Heart left ventricle (tissue), 16 donors: ENCODE measurements around the gene RBBP6. TPM values are rescaled to one million over a fixed set of nuclear protein-coding genes. Genes with fewer than 3 reads are reported as not detected.

Experiments used
- ATAC-seq, 4 donors: fragments of 200-7000 bp; cut with Tn5 transposase; one replicate each; pipeline ENCODE4 v1.9.1; 2020 to 2022; ENCODE audit warnings: moderate library complexity in 4 of 4, mild to moderate bottlenecking in 3 of 4, moderate number of reproducible peaks in 1 of 4
- DNase-seq, 5 donors: peaks; one replicate each; pipeline ENCODE4 v3.0.0-alpha.2; 2020
- H3K27ac ChIP-seq, 12 donors: fragments of 200-600 bp; sonication (generic) in 4 of 12; one replicate each; pipeline versions ENCODE4 v1.5.0 to v1.8.0; 2016 to 2022; ENCODE audit warnings: mild to moderate bottlenecking in 2 of 12
- H3K27me3 ChIP-seq, 9 donors: fragments of 200-600 bp; sonication (generic) in 2 of 9; one replicate each; pipeline versions ENCODE4 v1.5.1 to v1.8.0; 2016 to 2022; ENCODE audit warnings: mild to moderate bottlenecking in 3 of 9
- H3K36me3 ChIP-seq, 9 donors: fragments of 200-600 bp; sonication (generic) in 2 of 9; one replicate each; pipeline versions ENCODE4 v1.5.0 to v1.8.0; 2018 to 2022; ENCODE audit warnings: mild to moderate bottlenecking in 2 of 9
- H3K4me1 ChIP-seq, 12 donors: fragments of 200-600 bp; sonication (generic) in 4 of 12; one replicate each; pipeline versions ENCODE4 v1.5.0 to v1.8.0; 2016 to 2022; ENCODE audit warnings: mild to moderate bottlenecking in 3 of 12
- H3K4me3 ChIP-seq, 12 donors: fragments of 200-600 bp; sonication (generic) in 4 of 12; one replicate each; pipeline versions ENCODE4 v1.5.0 to v1.8.0; 2017 to 2022; ENCODE audit warnings: mild to moderate bottlenecking in 9 of 12, moderate library complexity in 4 of 12
- H3K9me3 ChIP-seq, 12 donors: fragments of 200-600 bp; sonication (generic) in 4 of 12; one replicate each; pipeline versions ENCODE4 v1.5.0 to v1.8.0; 2016 to 2022; ENCODE audit warnings: mild to moderate bottlenecking in 1 of 12
- CTCF ChIP-seq, 12 donors: fragments of 200-600 bp; sonication (generic) in 4 of 12; IDR thresholded peaks; one replicate each; pipeline versions ENCODE4 v1.5.0 to v1.8.0; 2018 to 2022; ENCODE audit warnings: antibody characterized with exemption in 12 of 12, mild to moderate bottlenecking in 5 of 12
- POLR2A ChIP-seq, 2 donors: fragments of 450-650 bp; IDR thresholded peaks; one replicate each; pipeline ENCODE4 v1.6.1; 2017; ENCODE audit warnings: antibody characterized with exemption in 2 of 2, mild to moderate bottlenecking in 2 of 2, moderate library complexity in 2 of 2
- WGBS, 4 donors: extraction: QIAGEN DNeasy Blood & Tissue Kit in 2 of 4; methylation state at CpG; one replicate each; pipeline versions ENCODE4 v1.1.5 to v1.1.7; 2013 to 2018; 5-methylcytosine and 5-hydroxymethylcytosine counted together
- intact Hi-C, 10 donors: fragments of 100-400 bp; cut with DNase I; formaldehyde crosslinking; loops; one replicate each; pipeline versions ENCODE4 v1.11.1 to v1.14.2; 2022
- long read RNA-seq, 3 donors: library from polyadenylated mRNA; unstranded; transcript quantifications; one replicate each; pipeline ENCODE4 v2.0.0, GENCODE V29; 2020 to 2021
- polyA plus RNA-seq, 2 donors: library from polyadenylated mRNA; stranded (reverse); fragments of 200-250 nt; gene quantifications; one replicate each; pipeline ENCODE4 v1.2.3, GENCODE V29; 2013
- total RNA-seq, 9 donors: library from RNA; depleted of rRNA in 2 of 9; stranded (reverse); fragments of >200 nt in 2 of 9; fragmentation: NEBNext Ultra II Directional in 3 of 9; extraction: Animal tissue kit (Norgen Biotek cat#: 25700) in 3 of 9; gene quantifications; one replicate each; pipeline versions ENCODE4 v1.1.0 to v1.2.4, GENCODE V29; 2016 to 2023
- donor health status: ischemic (EF 13 %, LVEDD 7.1; RV severe dilation, severe dysfunction).
- donor health status: healthy with polysubstance abuse.
- donor health status: DM: no; HTN: yes; CAD: no.
- donor health status: DM: no; HTN: no; CAD: no.
- donor health status: ischemic (EF 25% LVEDD 6.9; RV normal size, moderate dysfunction).
- donor health status: ischemic (EF 25% LVEDD 5.7; RV mildly dilated, moderate dysfunction).
- donor health status: healthy.
- donor health status: DM: yes; HTN: yes; CAD: no.
- donor health status: ischemic (EF 35%, LVEDD 5.7; RV mildly dilated, moderate dysfunction).
- donor health status: nonischemic (EF 11% LVEDD 7.7; RV severe dilation, severe dysfunction).
- donor health status: DM: yes; HTN: yes; CAD: no.
- donor health status: PGD.
- donor health status: ischemic (EF 29% LVEDD 5.4; RV normal size, mild dysfunction).
- donor health status: nonischemic (EF 23%, LVEDD 6.1; RV moderate dilation, normal function).

The RBBP6 gene, protein sequence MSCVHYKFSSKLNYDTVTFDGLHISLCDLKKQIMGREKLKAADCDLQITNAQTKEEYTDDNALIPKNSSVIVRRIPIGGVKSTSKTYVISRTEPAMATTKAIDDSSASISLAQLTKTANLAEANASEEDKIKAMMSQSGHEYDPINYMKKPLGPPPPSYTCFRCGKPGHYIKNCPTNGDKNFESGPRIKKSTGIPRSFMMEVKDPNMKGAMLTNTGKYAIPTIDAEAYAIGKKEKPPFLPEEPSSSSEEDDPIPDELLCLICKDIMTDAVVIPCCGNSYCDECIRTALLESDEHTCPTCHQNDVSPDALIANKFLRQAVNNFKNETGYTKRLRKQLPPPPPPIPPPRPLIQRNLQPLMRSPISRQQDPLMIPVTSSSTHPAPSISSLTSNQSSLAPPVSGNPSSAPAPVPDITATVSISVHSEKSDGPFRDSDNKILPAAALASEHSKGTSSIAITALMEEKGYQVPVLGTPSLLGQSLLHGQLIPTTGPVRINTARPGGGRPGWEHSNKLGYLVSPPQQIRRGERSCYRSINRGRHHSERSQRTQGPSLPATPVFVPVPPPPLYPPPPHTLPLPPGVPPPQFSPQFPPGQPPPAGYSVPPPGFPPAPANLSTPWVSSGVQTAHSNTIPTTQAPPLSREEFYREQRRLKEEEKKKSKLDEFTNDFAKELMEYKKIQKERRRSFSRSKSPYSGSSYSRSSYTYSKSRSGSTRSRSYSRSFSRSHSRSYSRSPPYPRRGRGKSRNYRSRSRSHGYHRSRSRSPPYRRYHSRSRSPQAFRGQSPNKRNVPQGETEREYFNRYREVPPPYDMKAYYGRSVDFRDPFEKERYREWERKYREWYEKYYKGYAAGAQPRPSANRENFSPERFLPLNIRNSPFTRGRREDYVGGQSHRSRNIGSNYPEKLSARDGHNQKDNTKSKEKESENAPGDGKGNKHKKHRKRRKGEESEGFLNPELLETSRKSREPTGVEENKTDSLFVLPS (N-terminal part only)
- total RNA-seq (10 to 100 TPM; 23.1 to 44.5 (median 36.3) TPM), polyA plus RNA-seq (10 to 100 TPM; 22.2 to 24.1 TPM)
- long read RNA-seq, donor 1, transcript RBBP6-204 (3 exons, 854 nt), result major isoform, 17 of 34 reads
- long read RNA-seq, donor 1, partial matches to known transcripts, result 9 of 34 reads
- long read RNA-seq, donor 1, other reads (novel, unspliced or antisense), result 7 of 34 reads
- long read RNA-seq, donor 2, transcript RBBP6-204 (3 exons, 854 nt), result major isoform, 19 of 33 reads
- long read RNA-seq, donor 2, partial matches to known transcripts, result 13 of 33 reads
- long read RNA-seq, donor 2, other reads (novel, unspliced or antisense), result 1 of 33 reads
- long read RNA-seq, donor 3, transcript RBBP6-204 (3 exons, 854 nt), result major isoform, 11 of 23 reads
- long read RNA-seq, donor 3, partial matches to known transcripts, result 8 of 23 reads
- long read RNA-seq, donor 3, other reads (novel, unspliced or antisense), result 4 of 23 reads

- Histone ChIP-seq H3K36me3 (peaks cover 0 to 3% (median 0%) of the 10 kb centered on the region in 9 donors), H3K27me3 (no peaks in the 10 kb centered on the region), H3K4me3 (peak within 1 kb of the TSS; percentile 76 to 99 (median 94)), H3K27ac (peak within 1 kb of the TSS; percentile 98 to 100 (median 100)), H3K9me3 (no peaks in the 10 kb centered on the region), H3K4me1 (peaks cover 0 to 36% (median 29%) of the 10 kb centered on the region in 12 donors)
- DNase-seq, result peak; percentile 95 to 97 (median 96)
- peak; percentile 84 to 97 (median 96) for ATAC-seq
- 0 to 1% (median 0%) methylated on average over 16 to 68 of the region's 68 CpGs for WGBS, 4 donors
- TF ChIP-seq CTCF (IDR thresholded peaks at IDR 0.05) (peak in 9 of 12 donors; percentile 12 to 65 (median 36)), POLR2A (IDR thresholded peaks at IDR 0.05) (peak; percentile 94 to 99)
- intact Hi-C loops, result loop anchor here in 1 of 10 donors (10.0 kb wide), 1 partner anchor 565 kb away; no protein-coding TSS in a partner anchor
These were observed at the start of gene RBBP6 for GRCh38 chr16:24539295-24539849. Gene RBBP6, plus strand, starts transcription at chr16:24539566. Its CDS starts 1,061 bp downstream, at chr16:24540627.

GRCh38 chr16:24490866-24491265, 48.5 kb upstream of the RBBP6 start:
- intact Hi-C loops, result loop anchor here in 2 of 10 donors (10.0 kb wide), 2 partner anchors 226 to 236 kb away; partner anchors contain the start of gene CACNG3 (in 1 of the 2)
- Histone ChIP-seq H3K9me3 (peaks cover 0 to 13% (median 2%) of the 10 kb centered on the region in 12 donors), H3K36me3 (no peaks in the 10 kb centered on the region), H3K4me1 (no peaks in the 10 kb centered on the region), H3K4me3 (no peak overlapping the region), H3K27ac (no peak overlapping the region), H3K27me3 (peaks cover 0 to 7% (median 0%) of the 10 kb centered on the region in 9 donors)
- no peak for DNase-seq
- 84 to 90% (median 87%) methylated on average over 2 of the region's 2 CpGs for WGBS, 4 donors
- ATAC-seq, result no peak
- TF ChIP-seq CTCF (IDR thresholded peaks at IDR 0.05) (no peak), POLR2A (IDR thresholded peaks at IDR 0.05) (no peak)

DNA sequence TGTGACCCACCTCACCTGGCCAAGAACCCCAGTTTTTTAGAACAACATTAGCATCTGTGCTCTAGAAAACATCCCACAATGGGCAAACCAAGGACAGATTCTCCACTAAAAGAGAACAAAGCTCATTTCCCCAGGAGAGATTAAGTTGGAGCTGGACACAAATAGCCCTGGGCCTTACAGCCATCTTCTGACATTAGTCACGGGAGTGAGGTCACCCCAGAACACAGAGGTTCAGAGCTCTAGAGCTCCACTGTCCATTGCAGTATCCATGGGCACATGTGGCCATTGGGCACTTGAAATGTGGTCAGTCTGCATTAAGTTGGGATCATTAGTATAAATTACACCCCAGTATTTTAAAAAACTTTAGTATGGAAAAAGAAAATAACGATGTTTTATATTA, 47.6 kb upstream of the RBBP6 start:
- H3K27me3 ChIP-seq, result peaks cover 0 to 7% (median 0%) of the 10 kb centered on the region in 9 donors
- ATAC-seq (no peak), DNase-seq (no peak)
- no peaks in the 10 kb centered on the region for H3K36me3 ChIP-seq
- H3K4me1 ChIP-seq, result no peaks in the 10 kb centered on the region
- 70 to 88% (median 80%) methylated on average over 2 of the region's 2 CpGs for WGBS, 4 donors
- H3K9me3 ChIP-seq, result peaks cover 0 to 13% (median 2%) of the 10 kb centered on the region in 12 donors
- H3K27ac ChIP-seq, result no peak overlapping the region
- TF ChIP-seq CTCF (IDR thresholded peaks at IDR 0.05), result no peak
- no peak for TF ChIP-seq POLR2A (IDR thresholded peaks at IDR 0.05)
- H3K4me3 ChIP-seq, result no peak overlapping the region
- intact Hi-C loops, result loop anchor here in 2 of 10 donors (10.0 kb wide), 2 partner anchors 227 to 237 kb away; partner anchors contain the start of gene CACNG3 (in 1 of the 2)
